ENCODE data around the gene RHBG. TPM values are rescaled to one million over a fixed set of nuclear protein-coding genes. Genes with fewer than 3 reads are reported as not detected.

The RHBG gene
- total RNA-seq, 1 experiment from 2014 or later: 1.5 TPM

DNA sequence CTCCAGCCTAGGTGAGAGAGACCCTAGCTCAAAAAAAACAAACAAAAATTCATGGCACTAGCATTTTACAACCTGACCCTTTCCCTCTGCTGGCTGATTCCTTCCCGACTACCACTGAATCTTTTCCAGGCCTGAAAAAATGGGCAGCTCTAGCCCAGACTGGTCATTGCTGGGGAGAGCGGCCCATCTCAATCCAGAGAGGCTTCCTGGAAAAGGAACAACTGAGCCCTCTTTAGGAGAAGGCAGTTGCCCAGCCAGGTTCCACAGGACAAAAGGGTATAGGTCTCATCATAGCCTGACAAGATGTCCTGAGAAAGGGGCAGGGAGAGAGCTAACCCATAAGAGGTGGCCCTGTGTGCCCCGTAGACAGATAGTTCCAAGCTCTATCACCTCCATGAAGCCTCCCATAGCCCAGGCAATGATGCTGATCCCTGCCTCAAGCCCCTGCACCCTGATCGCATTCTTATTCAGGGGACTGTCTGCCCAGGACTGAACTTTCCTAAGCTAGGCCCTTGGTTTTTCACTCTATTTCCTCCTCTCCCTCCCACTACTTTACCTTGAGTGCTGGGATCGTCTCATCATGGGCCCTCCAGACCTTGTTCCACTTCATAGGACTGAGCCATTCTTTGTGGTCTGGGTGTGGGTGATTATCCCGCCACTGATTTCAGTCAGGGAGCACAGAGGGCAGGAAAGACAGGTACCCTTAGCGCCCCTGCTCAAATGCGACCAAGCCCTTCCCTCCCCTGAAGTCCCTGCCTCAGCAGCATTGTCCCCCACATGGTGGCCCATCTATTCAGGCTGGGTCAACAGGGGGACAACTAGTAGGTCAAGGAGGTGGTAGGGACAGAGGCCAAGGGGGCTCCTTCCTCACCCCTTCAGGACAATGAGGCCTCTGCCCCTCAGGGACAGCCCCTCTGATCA, 18.2 kb downstream of the RHBG start:
- no peak overlapping the region for H3K14ac ChIP-seq (ENCODE audit: insufficient read depth, low read length)
- no peak overlapping the region for H3K9ac ChIP-seq (ENCODE audit: extremely low read depth, insufficient read length, low read length)
- no peaks in the 10 kb centered on the region for H3K9me3 ChIP-seq (ENCODE audit: control insufficient read depth, low read depth, low read length)
- H3K27ac Mint-ChIP-seq: no peak overlapping the region; a peak in 1 of 7 replicates
- peaks cover 4% of the 10 kb centered on the region; the same call in 1 of the 2 replicates for H3K27me3 ChIP-seq (ENCODE audit: insufficient read depth, low read length)
- H3K27ac ChIP-seq (ENCODE audit: insufficient read length, low read depth, low read length): no peak overlapping the region
- no peak overlapping the region for H2BK15ac ChIP-seq (ENCODE audit: low read depth, low read length)
- no peak overlapping the region for H2BK120ac ChIP-seq (ENCODE audit: low read depth, low read length, poor library complexity, severe bottlenecking)
- no peak overlapping the region for H2BK20ac ChIP-seq (ENCODE audit: low read depth, low read length, poor library complexity, severe bottlenecking)
- peaks cover 46 to 54% of the 10 kb centered on the region in 2 experiments for H3K4me1 Mint-ChIP-seq
- H3K23ac ChIP-seq (ENCODE audit: insufficient read length, low read depth, low read length): no peak overlapping the region
- no peak for DNase-seq
- H3K23me2 ChIP-seq (ENCODE audit: insufficient read length, low read depth, low read length, poor library complexity, severe bottlenecking): peaks cover 6% of the 10 kb centered on the region
- WGBS (ENCODE audit: extremely low coverage, insufficient read length, low lambda C conversion rate): no CpG with 5 or more reads among the region's 8 CpGs
- peak overlapping the region; percentile 51 to 56; a peak in 2 of 5 replicates for H3K4me3 Mint-ChIP-seq
- no peaks in the 10 kb centered on the region for H4K20me1 ChIP-seq (ENCODE audit: control insufficient read depth, insufficient read depth, insufficient read length)
- no peak overlapping the region for H3K4me2 ChIP-seq (ENCODE audit: insufficient read depth, insufficient read length, low read length)
- H2AFZ ChIP-seq (ENCODE audit: low read length): no peak overlapping the region
- no peak overlapping the region for H4K5ac ChIP-seq (ENCODE audit: insufficient read length, low read depth, low read length)
- H3K18ac ChIP-seq (ENCODE audit: insufficient read length, low read depth, low read length): no peak overlapping the region
- H3T11ph ChIP-seq (ENCODE audit: low read length): no peak overlapping the region
- H3K56ac ChIP-seq (ENCODE audit: insufficient read length, low read depth, low read length): no peak overlapping the region
- no peaks in the 10 kb centered on the region; the same call in 1 of the 2 replicates for H3K4me1 ChIP-seq (ENCODE audit: insufficient read depth, low read length)
- no peak overlapping the region for H2BK12ac ChIP-seq (ENCODE audit: insufficient read length, low read depth, low read length)
- no peaks in the 10 kb centered on the region for H3K9me3 Mint-ChIP-seq
- no peak overlapping the region for H2AK5ac ChIP-seq (ENCODE audit: insufficient read length, low read length)
- H4K91ac ChIP-seq (ENCODE audit: insufficient read length, low read depth, low read length): no peak overlapping the region
- H3K79me2 ChIP-seq (ENCODE audit: insufficient read depth, low read length): no peaks in the 10 kb centered on the region
- H3K4ac ChIP-seq (ENCODE audit: low read depth, low read length): no peak overlapping the region
- no peaks in the 10 kb centered on the region; a peak in 2 of 7 replicates for H3K36me3 Mint-ChIP-seq (ENCODE audit: insufficient read depth in 1 of 3, low read depth in 3 of 3)
- H2BK5ac ChIP-seq (ENCODE audit: insufficient read length, low read length): no peak overlapping the region
- peaks cover 55% of the 10 kb centered on the region for H3K27me3 Mint-ChIP-seq (ENCODE audit: low read depth)
- TF ChIP-seq, protein P1, sequence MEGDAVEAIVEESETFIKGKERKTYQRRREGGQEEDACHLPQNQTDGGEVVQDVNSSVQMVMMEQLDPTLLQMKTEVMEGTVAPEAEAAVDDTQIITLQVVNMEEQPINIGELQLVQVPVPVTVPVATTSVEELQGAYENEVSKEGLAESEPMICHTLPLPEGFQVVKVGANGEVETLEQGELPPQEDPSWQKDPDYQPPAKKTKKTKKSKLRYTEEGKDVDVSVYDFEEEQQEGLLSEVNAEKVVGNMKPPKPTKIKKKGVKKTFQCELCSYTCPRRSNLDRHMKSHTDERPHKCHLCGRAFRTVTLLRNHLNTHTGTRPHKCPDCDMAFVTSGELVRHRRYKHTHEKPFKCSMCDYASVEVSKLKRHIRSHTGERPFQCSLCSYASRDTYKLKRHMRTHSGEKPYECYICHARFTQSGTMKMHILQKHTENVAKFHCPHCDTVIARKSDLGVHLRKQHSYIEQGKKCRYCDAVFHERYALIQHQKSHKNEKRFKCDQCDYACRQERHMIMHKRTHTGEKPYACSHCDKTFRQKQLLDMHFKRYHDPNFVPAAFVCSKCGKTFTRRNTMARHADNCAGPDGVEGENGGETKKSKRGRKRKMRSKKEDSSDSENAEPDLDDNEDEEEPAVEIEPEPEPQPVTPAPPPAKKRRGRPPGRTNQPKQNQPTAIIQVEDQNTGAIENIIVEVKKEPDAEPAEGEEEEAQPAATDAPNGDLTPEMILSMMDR (conservative IDR thresholded peaks at IDR 0.05): no peak
- no peak overlapping the region for H4K8ac ChIP-seq (replicated peaks; ENCODE audit: insufficient read length, low read depth, low read length)
- H3K79me1 ChIP-seq (ENCODE audit: insufficient read depth, low read depth, low read length, poor library complexity, severe bottlenecking): no peaks in the 10 kb centered on the region
